WTC11 (cell line): ENCODE data around the gene PRRX1. TPM values are rescaled to one million over a fixed set of nuclear protein-coding genes. Genes with fewer than 3 reads are reported as not detected.

ENCODE experiments used
- ATAC-seq: fragments of 200-7000 bp; cut with Tn5 transposase; 2 replicates; pipeline ENCODE4 v1.10.0; 2021; ENCODE audit warnings: mild to moderate bottlenecking, moderate library complexity
- CTCF ChIA-PET: fragments of 300-600 bp; sonication (Branson Sonifier 250); formaldehyde crosslinking; loops from one replicate; lab custom pipeline; 2021; ENCODE audit warnings: antibody characterized with exemption; lab: Charles Lee
- POLR2A ChIA-PET: fragments of 350-600 bp; sonication (Branson Sonifier 250); formaldehyde crosslinking; loops from one replicate; lab custom pipeline; 2021; ENCODE audit warnings: antibody characterized with exemption; lab: Charles Lee
- DNase-seq: peaks from one replicate; pipeline ENCODE4 v3.0.0; 2021; ENCODE audit warnings: low spot score
- H3K27ac Mint-ChIP-seq: 2 replicates; pipeline ENCODE4 v1.8.0; 2021; ENCODE audit warnings: mixed read lengths
- H3K27me3 Mint-ChIP-seq: 2 replicates; pipeline ENCODE4 v1.8.0; 2021; ENCODE audit warnings: low read depth, mild to moderate bottlenecking, moderate library complexity, mixed read lengths
- H3K36me3 Mint-ChIP-seq: 2 replicates; pipeline ENCODE4 v1.8.0; 2021; ENCODE audit warnings: mixed read lengths
- H3K4me1 Mint-ChIP-seq: 2 replicates; pipeline ENCODE4 v1.8.0; 2022; ENCODE audit warnings: mixed read lengths
- H3K4me3 Mint-ChIP-seq: 2 replicates; pipeline ENCODE4 v1.8.0; 2021; ENCODE audit warnings: mild to moderate bottlenecking, moderate library complexity, mixed read lengths
- H3K9me3 Mint-ChIP-seq: 2 replicates; pipeline ENCODE4 v1.8.0; 2021; ENCODE audit warnings: mixed read lengths
- GABPB1 ChIP-seq: sonication (generic); formaldehyde crosslinking; IDR thresholded peaks from 2 replicates; pipeline ENCODE4 v1.8.1; 2023; ENCODE audit warnings: mild to moderate bottlenecking, missing genetic modification reagents
- GTF2I ChIP-seq: fragments of 250-450 bp; sonication (Bioruptor Pico); conservative IDR thresholded peaks from 2 replicates; pipeline ENCODE4 v1.4.0; 2021; ENCODE audit warnings: mild to moderate bottlenecking
- HMGA2 ChIP-seq: fragments of 250-450 bp; sonication (Bioruptor Pico); IDR thresholded peaks from 2 replicates; pipeline ENCODE4 v1.4.0; 2021; ENCODE audit warnings: mild to moderate bottlenecking, moderate library complexity
- JAZF1 ChIP-seq: fragments of 250-450 bp; sonication (Bioruptor Pico); IDR thresholded peaks from 2 replicates; pipeline ENCODE4 v1.9.0; 2021; ENCODE audit warnings: moderate library complexity, mild to moderate bottlenecking, inconsistent platforms
- MXD4 ChIP-seq: fragments of 250-450 bp; sonication (Bioruptor Pico); IDR thresholded peaks from 2 replicates; pipeline ENCODE4 v1.8.0; 2021; ENCODE audit warnings: mild to moderate bottlenecking, moderate library complexity, borderline replicate concordance
- NFATC4 ChIP-seq: fragments of 250-450 bp; sonication (Bioruptor Pico); IDR thresholded peaks from 2 replicates; pipeline ENCODE4 v1.9.0; 2021; ENCODE audit warnings: mild to moderate bottlenecking
- RORB ChIP-seq: fragments of 250-450 bp; sonication (Bioruptor Pico); IDR thresholded peaks from 2 replicates; pipeline ENCODE4 v1.9.0; 2021; ENCODE audit warnings: mild to moderate bottlenecking
- SMAD3 ChIP-seq: sonication (generic); formaldehyde crosslinking; IDR thresholded peaks from 2 replicates; pipeline ENCODE4 v1.8.0; 2022; ENCODE audit warnings: missing genetic modification reagents, mild to moderate bottlenecking, borderline replicate concordance
- TEAD1 ChIP-seq: sonication (generic); formaldehyde crosslinking; IDR thresholded peaks from 2 replicates; pipeline ENCODE4 v1.8.0; 2022; ENCODE audit warnings: mild to moderate bottlenecking, missing genetic modification reagents
- ZBTB21 ChIP-seq: sonication (generic); formaldehyde crosslinking; IDR thresholded peaks from 2 replicates; pipeline ENCODE4 v1.8.1; 2023; ENCODE audit warnings: mild to moderate bottlenecking, missing genetic modification reagents, borderline replicate concordance
- ZNF219 ChIP-seq: sonication (generic); formaldehyde crosslinking; IDR thresholded peaks from 2 replicates; pipeline ENCODE4 v1.8.0; 2023; ENCODE audit warnings: missing genetic modification reagents, mild to moderate bottlenecking, borderline replicate concordance
- total RNA-seq: library from RNA; stranded (reverse); gene quantifications from 3 replicates; pipeline ENCODE4 v1.2.3, GENCODE V29; 2021
- TF ChIP-seq, protein P1 (sequence below): sonication (generic); formaldehyde crosslinking; IDR thresholded peaks from 2 replicates; pipeline ENCODE4 v1.8.0; 2022; ENCODE audit warnings: missing genetic modification reagents
- TF ChIP-seq, protein P2 (sequence below): sonication (generic); formaldehyde crosslinking; IDR thresholded peaks from 2 replicates; pipeline ENCODE4 v1.8.0; 2022; ENCODE audit warnings: mild to moderate bottlenecking, missing genetic modification reagents
- TF ChIP-seq, protein P3 (sequence below): fragments of 250-450 bp; sonication (Bioruptor Pico); IDR thresholded peaks from 2 replicates; pipeline ENCODE4 v1.9.0; 2021; ENCODE audit warnings: moderate library complexity, mild to moderate bottlenecking, inconsistent platforms, borderline replicate concordance
- TF ChIP-seq, protein P4 (sequence below): sonication (generic); formaldehyde crosslinking; IDR thresholded peaks from 2 replicates; pipeline ENCODE4 v1.8.1; 2023; ENCODE audit warnings: mild to moderate bottlenecking, missing genetic modification reagents

The PRRX1 gene
- total RNA-seq, 1 experiment from 2014 or later = 0.31 TPM

DNA sequence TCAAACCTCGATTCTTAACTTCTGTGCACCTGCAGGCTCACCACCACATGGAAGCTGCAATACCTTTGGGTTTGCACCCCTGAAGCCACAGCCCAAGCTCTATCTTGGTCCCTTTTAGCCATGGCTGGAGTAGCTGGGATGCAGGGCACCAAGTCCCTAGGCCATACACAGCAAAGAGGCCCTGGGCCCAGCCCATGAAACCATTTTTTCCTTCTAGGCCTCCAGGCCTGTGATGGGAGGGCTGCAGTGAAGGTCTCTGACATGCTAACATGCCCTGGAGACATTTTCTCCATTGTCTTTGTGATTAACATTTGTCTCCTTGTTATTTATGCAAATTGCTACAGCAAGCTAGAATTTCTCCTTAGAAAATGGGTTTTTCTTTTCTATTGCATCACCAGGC lies 79.2 kb downstream of the PRRX1 start:
- H3K4me1 Mint-ChIP-seq = no peaks in the 10 kb centered on the region
- H3K27ac Mint-ChIP-seq = no peak overlapping the region
- ATAC-seq (no peak), DNase-seq (no peak)
- POLR2A ChIA-PET = no interaction called here
- no peak for TF ChIP-seq GABPB1
- no peak for TF ChIP-seq SMAD3 (CRISPR knock-in tag)
- no peak overlapping the region for H3K4me3 Mint-ChIP-seq
- CTCF ChIA-PET = no interaction called here
- peaks cover 44% of the 10 kb centered on the region for H3K9me3 Mint-ChIP-seq
- H3K27me3 Mint-ChIP-seq = no peaks in the 10 kb centered on the region; the same call in none of the 2 replicates
- peaks cover 24% of the 10 kb centered on the region for H3K36me3 Mint-ChIP-seq

DNA sequence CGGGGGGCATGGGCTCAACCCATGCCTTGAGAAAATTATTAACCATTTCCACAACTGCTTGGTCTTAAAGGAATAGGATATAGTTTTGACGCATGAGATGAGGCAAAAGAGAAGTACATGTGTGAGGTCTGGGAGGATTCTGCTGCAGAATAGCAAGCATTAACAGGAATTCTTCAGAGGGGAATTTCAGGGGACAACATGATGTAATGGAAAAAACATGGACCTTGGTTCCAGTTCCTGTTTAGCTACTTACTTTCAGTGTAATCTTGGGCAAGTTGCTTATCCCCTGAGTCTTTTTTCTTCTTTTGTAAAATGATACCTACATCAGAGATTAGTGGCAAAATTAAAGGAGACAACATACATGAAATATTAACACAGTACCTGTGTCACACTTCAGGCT lies 85.6 kb downstream of the PRRX1 start:
- TF ChIP-seq ZNF219 (CRISPR knock-in tag) (no peak), RORB (CRISPR knock-in tag) (no peak), JAZF1 (no peak)
- TF ChIP-seq, protein P1, sequence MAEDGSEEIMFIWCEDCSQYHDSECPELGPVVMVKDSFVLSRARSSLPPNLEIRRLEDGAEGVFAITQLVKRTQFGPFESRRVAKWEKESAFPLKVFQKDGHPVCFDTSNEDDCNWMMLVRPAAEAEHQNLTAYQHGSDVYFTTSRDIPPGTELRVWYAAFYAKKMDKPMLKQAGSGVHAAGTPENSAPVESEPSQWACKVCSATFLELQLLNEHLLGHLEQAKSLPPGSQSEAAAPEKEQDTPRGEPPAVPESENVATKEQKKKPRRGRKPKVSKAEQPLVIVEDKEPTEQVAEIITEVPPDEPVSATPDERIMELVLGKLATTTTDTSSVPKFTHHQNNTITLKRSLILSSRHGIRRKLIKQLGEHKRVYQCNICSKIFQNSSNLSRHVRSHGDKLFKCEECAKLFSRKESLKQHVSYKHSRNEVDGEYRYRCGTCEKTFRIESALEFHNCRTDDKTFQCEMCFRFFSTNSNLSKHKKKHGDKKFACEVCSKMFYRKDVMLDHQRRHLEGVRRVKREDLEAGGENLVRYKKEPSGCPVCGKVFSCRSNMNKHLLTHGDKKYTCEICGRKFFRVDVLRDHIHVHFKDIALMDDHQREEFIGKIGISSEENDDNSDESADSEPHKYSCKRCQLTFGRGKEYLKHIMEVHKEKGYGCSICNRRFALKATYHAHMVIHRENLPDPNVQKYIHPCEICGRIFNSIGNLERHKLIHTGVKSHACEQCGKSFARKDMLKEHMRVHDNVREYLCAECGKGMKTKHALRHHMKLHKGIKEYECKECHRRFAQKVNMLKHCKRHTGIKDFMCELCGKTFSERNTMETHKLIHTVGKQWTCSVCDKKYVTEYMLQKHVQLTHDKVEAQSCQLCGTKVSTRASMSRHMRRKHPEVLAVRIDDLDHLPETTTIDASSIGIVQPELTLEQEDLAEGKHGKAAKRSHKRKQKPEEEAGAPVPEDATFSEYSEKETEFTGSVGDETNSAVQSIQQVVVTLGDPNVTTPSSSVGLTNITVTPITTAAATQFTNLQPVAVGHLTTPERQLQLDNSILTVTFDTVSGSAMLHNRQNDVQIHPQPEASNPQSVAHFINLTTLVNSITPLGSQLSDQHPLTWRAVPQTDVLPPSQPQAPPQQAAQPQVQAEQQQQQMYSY = no peak
- TF ChIP-seq, protein P2, sequence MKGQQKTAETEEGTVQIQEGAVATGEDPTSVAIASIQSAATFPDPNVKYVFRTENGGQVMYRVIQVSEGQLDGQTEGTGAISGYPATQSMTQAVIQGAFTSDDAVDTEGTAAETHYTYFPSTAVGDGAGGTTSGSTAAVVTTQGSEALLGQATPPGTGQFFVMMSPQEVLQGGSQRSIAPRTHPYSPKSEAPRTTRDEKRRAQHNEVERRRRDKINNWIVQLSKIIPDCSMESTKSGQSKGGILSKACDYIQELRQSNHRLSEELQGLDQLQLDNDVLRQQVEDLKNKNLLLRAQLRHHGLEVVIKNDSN (CRISPR knock-in tag) = no peak
- DNase-seq = no peak

DNA sequence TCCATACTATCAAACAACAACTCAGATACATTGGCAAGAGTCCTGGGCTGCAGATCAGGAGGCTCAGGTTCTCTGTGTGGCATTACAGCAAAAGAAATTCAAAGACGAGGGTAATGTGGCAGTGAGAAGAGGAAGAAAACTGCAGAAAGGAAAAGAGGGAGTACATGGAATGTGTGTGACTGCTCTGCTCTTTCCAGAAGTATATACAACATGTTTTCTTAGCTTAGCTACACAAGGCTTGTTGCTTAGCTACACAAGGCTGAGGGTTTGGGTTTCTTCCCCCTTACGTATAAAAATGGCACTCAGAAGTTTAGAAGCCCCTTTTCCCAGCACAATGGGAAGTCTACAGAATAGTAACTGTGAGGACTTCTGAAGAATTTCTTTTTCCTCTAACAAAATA lies 86.0 kb downstream of the PRRX1 start:
- H3K27ac Mint-ChIP-seq = no peak overlapping the region
- H3K27me3 Mint-ChIP-seq = no peaks in the 10 kb centered on the region
- no peaks in the 10 kb centered on the region for H3K36me3 Mint-ChIP-seq
- H3K4me3 Mint-ChIP-seq = no peak overlapping the region
- H3K9me3 Mint-ChIP-seq = no peaks in the 10 kb centered on the region
- H3K4me1 Mint-ChIP-seq = no peaks in the 10 kb centered on the region
- CTCF ChIA-PET = no interaction called here
- POLR2A ChIA-PET = no interaction called here
- no peak for ATAC-seq
- DNase-seq = no peak
- TF ChIP-seq HMGA2 (CRISPR knock-in tag) (no peak), NFATC4 (no peak), GTF2I (CRISPR knock-in tag) (no peak), MXD4 (CRISPR knock-in tag) (no peak), RORB (CRISPR knock-in tag) (no peak), ZBTB21 (CRISPR knock-in tag) (no peak), TEAD1 (CRISPR knock-in tag) (no peak)
- TF ChIP-seq, protein P3, sequence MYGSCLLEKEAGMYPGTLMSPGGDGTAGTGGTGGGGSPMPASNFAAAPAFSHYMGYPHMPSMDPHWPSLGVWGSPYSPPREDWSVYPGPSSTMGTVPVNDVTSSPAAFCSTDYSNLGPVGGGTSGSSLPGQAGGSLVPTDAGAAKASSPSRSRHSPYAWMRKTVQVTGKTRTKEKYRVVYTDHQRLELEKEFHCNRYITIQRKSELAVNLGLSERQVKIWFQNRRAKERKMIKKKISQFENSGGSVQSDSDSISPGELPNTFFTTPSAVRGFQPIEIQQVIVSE = no peak
- TF ChIP-seq, protein P4, sequence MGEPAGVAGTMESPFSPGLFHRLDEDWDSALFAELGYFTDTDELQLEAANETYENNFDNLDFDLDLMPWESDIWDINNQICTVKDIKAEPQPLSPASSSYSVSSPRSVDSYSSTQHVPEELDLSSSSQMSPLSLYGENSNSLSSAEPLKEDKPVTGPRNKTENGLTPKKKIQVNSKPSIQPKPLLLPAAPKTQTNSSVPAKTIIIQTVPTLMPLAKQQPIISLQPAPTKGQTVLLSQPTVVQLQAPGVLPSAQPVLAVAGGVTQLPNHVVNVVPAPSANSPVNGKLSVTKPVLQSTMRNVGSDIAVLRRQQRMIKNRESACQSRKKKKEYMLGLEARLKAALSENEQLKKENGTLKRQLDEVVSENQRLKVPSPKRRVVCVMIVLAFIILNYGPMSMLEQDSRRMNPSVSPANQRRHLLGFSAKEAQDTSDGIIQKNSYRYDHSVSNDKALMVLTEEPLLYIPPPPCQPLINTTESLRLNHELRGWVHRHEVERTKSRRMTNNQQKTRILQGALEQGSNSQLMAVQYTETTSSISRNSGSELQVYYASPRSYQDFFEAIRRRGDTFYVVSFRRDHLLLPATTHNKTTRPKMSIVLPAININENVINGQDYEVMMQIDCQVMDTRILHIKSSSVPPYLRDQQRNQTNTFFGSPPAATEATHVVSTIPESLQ (CRISPR knock-in tag) = no peak
- TF ChIP-seq, protein P2 (CRISPR knock-in tag) = no peak

More for the DNA sequence above, 85.6 kb downstream of the PRRX1 start:
- Mint-ChIP-seq H3K36me3 (no peaks in the 10 kb centered on the region), H3K4me1 (no peaks in the 10 kb centered on the region), H3K27me3 (no peaks in the 10 kb centered on the region), H3K9me3 (no peaks in the 10 kb centered on the region), H3K27ac (no peak overlapping the region), H3K4me3 (no peak overlapping the region)
- no peak for ATAC-seq
- POLR2A ChIA-PET = no interaction called here
- CTCF ChIA-PET = no interaction called here
